Measurements from ENCODE around the gene IRAK2. TPM values are rescaled to one million over a fixed set of nuclear protein-coding genes. Genes with fewer than 3 reads are reported as not detected.

The IRAK2 gene
- polyA plus RNA-seq, 3 donors: 0.78 to 2.0 (median 1.5) TPM

- no peak overlapping the region for H3K4me3 ChIP-seq (replicated peaks in 1 of 3; ENCODE audit: low read depth in 2 of 3, low read length in 3 of 3)
- H3K27me3 ChIP-seq (ENCODE audit: control insufficient read depth in 2 of 2, insufficient read depth in 2 of 2, low read length in 2 of 2): no peaks in the 10 kb centered on the region
- H3K9me3 ChIP-seq (replicated peaks in 1 of 2; ENCODE audit: control insufficient read depth in 1 of 2, insufficient read depth in 1 of 2, low read length in 2 of 2): no peaks in the 10 kb centered on the region
- Mint-ChIP-seq H3K9me3 (peaks cover 0 to 2% (median 0%) of the 10 kb centered on the region in 7 donors), H3K4me3 (peak overlapping the region; percentile 26 to 31), H3K27ac (peak overlapping the region; percentile 82 to 96 (median 93)), H3K4me1 (peaks cover 81% of the 10 kb centered on the region), H3K36me3 (peaks cover 8 to 14% of the 10 kb centered on the region in 2 donors), H3K27me3 (ENCODE audit: low read depth in 3 of 3) (peaks cover 0 to 5% (median 0%) of the 10 kb centered on the region in 3 donors)
- H3K4me2 ChIP-seq (replicated peaks; ENCODE audit: extremely low read depth, low read length, poor library complexity, severe bottlenecking): no peak overlapping the region
- peak overlapping the region; percentile 34 for H3K9ac ChIP-seq (ENCODE audit: insufficient read depth, low read length, poor library complexity, severe bottlenecking)
- H3K79me2 ChIP-seq (ENCODE audit: insufficient read depth, low read length): no peaks in the 10 kb centered on the region
- H4K20me1 ChIP-seq (ENCODE audit: insufficient read depth, low read length): no peaks in the 10 kb centered on the region
- H3K4me1 ChIP-seq (ENCODE audit: control insufficient read depth in 1 of 2, insufficient read depth in 2 of 2, low read length in 2 of 2): peaks cover 79 to 85% of the 10 kb centered on the region in 2 donors
- intact Hi-C loops (cut with micrococcal nuclease): loop anchor here in 1 of 2 donors (5.0 kb wide), 1 partner anchor 33 kb away; the partner anchor contains the start of gene IRAK2
- 79% methylated on average over 7 of the region's 12 CpGs for WGBS (ENCODE audit: insufficient coverage)
- TF ChIP-seq CTCF (IDR thresholded peaks at IDR 0.05): no peak
- no peaks in the 10 kb centered on the region for H3K36me3 ChIP-seq (replicated peaks in 1 of 2; ENCODE audit: control insufficient read depth in 1 of 2, insufficient read depth in 2 of 2, low read length in 2 of 2)
- peak overlapping the region; percentile 20 to 70 for H3K27ac ChIP-seq (ENCODE audit: low read depth in 1 of 2, low read length in 2 of 2)
- H2AFZ ChIP-seq (ENCODE audit: insufficient read depth, low read depth, low read length, poor library complexity, severe bottlenecking): peak overlapping the region; percentile 51
- DNase-seq: peak in 2 of 3 donors; percentile 53 to 70
Observed at GRCh38 chr3:10195366-10196089, 30.8 kb downstream of the IRAK2 start.

- no peak overlapping the region for H3K9ac ChIP-seq (ENCODE audit: insufficient read depth, low read length, poor library complexity, severe bottlenecking)
- H3K36me3 ChIP-seq (replicated peaks in 1 of 2; ENCODE audit: control insufficient read depth in 1 of 2, insufficient read depth in 2 of 2, low read length in 2 of 2): peaks cover 0 to 4% of the 10 kb centered on the region in 2 donors
- Mint-ChIP-seq H3K27ac (peak overlapping the region in 6 of 7 donors; percentile 83 to 96 (median 88)), H3K36me3 (peaks cover 16 to 20% of the 10 kb centered on the region in 2 donors), H3K4me3 (peak overlapping the region in 1 of 2 donors; percentile 54), H3K4me1 (peaks cover 72% of the 10 kb centered on the region), H3K9me3 (peaks cover 0 to 2% (median 0%) of the 10 kb centered on the region in 7 donors), H3K27me3 (ENCODE audit: low read depth in 3 of 3) (peaks cover 0 to 6% (median 0%) of the 10 kb centered on the region in 3 donors)
- H3K4me2 ChIP-seq (replicated peaks; ENCODE audit: extremely low read depth, low read length, poor library complexity, severe bottlenecking): no peak overlapping the region
- H3K79me2 ChIP-seq (ENCODE audit: insufficient read depth, low read length): no peaks in the 10 kb centered on the region
- peaks cover 70 to 75% of the 10 kb centered on the region in 2 donors for H3K4me1 ChIP-seq (ENCODE audit: control insufficient read depth in 1 of 2, insufficient read depth in 2 of 2, low read length in 2 of 2)
- H2AFZ ChIP-seq (ENCODE audit: insufficient read depth, low read depth, low read length, poor library complexity, severe bottlenecking): no peak overlapping the region
- TF ChIP-seq CTCF (IDR thresholded peaks at IDR 0.05): no peak
- 43% methylated on average over 5 of the region's 12 CpGs for WGBS (ENCODE audit: insufficient coverage)
- H4K20me1 ChIP-seq (ENCODE audit: insufficient read depth, low read length): no peaks in the 10 kb centered on the region
- peak; percentile 71 to 89 (median 81) for DNase-seq
- H3K4me3 ChIP-seq (replicated peaks in 1 of 3; ENCODE audit: low read depth in 2 of 3, low read length in 3 of 3): no peak overlapping the region
- intact Hi-C loops (cut with micrococcal nuclease): loop anchor here in 1 of 2 donors (5.0 kb wide), 1 partner anchor 34 kb away; the partner anchor contains the start of gene IRAK2
- no peaks in the 10 kb centered on the region for H3K9me3 ChIP-seq (replicated peaks in 1 of 2; ENCODE audit: control insufficient read depth in 1 of 2, insufficient read depth in 1 of 2, low read length in 2 of 2)
- H3K27ac ChIP-seq (ENCODE audit: low read depth in 1 of 2, low read length in 2 of 2): peak overlapping the region in 1 of 2 donors; percentile 60
- H3K27me3 ChIP-seq (ENCODE audit: control insufficient read depth in 2 of 2, insufficient read depth in 2 of 2, low read length in 2 of 2): no peaks in the 10 kb centered on the region
Observed at GRCh38 chr3:10196389-10197052, 31.8 kb downstream of the IRAK2 start.

Measured in CD14-positive monocyte (primary cell).